ENCODE results near the gene NHEJ1. TPM values are rescaled to one million over a fixed set of nuclear protein-coding genes. Genes with fewer than 3 reads are reported as not detected.

The NHEJ1 gene
- total and polyA plus RNA-seq, 2 of the 13 experiments (the other 11 are each of a cell fraction or from before 2014, with no cell fraction given): 30.0 to 30.7 TPM

- TF ChIP-seq, protein P1, sequence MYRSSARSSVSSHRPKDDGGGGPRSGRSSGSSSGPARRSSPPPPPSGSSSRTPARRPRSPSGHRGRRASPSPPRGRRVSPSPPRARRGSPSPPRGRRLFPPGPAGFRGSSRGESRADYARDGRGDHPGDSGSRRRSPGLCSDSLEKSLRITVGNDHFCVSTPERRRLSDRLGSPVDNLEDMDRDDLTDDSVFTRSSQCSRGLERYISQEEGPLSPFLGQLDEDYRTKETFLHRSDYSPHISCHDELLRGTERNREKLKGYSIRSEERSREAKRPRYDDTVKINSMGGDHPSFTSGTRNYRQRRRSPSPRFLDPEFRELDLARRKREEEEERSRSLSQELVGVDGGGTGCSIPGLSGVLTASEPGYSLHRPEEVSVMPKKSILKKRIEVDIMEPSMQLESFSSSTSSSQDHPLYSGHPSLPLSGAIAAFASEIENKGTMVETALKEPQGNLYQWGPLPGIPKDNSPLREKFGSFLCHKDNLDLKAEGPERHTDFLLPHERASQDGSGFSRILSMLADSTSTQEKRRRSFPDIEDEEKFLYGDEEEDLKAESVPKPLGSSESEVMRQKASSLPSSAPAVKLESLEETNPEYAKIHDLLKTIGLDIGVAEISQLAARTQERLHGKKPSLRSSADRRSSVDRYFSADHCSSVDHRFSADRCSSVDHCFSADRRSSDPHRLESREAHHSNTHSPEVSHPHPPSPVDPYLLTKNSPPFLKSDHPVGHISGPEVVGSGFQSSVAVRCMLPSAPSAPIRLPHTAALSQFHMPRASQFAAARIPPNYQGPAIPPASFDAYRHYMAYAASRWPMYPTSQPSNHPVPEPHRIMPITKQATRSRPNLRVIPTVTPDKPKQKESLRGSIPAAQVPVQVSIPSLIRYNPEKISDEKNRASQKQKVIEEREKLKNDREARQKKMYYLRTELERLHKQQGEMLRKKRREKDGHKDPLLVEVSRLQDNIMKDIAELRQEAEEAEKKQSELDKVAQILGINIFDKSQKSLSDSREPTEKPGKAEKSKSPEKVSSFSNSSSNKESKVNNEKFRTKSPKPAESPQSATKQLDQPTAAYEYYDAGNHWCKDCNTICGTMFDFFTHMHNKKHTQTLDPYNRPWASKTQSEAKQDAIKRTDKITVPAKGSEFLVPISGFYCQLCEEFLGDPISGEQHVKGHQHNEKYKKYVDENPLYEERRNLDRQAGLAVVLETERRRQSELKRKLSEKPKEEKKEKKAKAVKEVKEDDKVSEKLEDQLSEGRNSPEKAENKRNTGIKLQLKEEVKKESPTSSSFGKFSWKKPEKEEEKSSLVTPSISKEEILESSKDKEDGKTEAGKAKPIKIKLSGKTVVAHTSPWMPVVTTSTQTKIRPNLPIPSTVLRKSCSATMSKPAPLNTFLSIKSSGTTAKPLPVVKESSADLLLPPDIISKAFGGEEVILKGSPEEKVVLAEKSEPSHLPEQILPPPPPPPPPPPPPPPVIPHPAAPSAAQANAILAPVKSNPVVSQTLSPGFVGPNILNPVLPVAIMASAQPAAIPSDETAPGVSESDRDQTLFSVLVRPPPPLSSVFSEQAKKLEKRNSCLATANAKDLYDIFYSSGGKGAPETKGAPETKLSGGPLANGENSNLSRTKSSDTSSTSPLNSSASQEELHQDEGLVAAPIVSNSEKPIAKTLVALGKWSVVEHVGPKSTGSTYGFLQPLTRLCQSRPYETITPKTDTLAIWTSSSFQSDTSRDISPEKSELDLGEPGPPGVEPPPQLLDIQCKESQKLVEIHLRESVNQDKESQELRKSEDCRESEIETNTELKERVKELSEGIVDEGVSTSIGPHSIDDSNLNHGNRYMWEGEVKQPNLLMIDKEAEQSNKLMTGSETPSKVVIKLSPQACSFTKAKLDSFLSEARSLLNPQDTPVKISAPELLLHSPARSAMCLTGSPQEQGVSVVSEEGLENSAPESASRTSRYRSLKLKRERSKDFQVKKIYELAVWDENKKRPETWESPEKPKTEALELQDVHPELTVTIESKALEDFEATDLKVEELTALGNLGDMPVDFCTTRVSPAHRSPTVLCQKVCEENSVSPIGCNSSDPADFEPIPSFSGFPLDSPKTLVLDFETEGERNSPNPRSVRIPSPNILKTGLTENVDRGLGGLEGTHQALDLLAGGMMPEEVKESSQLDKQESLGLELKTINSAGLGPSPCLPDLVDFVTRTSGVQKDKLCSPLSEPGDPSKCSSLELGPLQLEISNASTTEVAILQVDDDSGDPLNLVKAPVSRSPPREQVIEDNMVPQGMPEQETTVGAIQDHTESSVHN (CRISPR knock-in tag; IDR thresholded peaks at IDR 0.05): no peak
- TF ChIP-seq ZMYM2 (CRISPR knock-in tag; IDR thresholded peaks at IDR 0.05) (peak; percentile 64; the same call in 1 of the 2 replicates), ELK4 (CRISPR knock-in tag; IDR thresholded peaks at IDR 0.05; ENCODE audit: borderline replicate concordance) (no peak), CREB1 (IDR thresholded peaks at IDR 0.05) (no peak), CREB1 (CRISPR knock-in tag; IDR thresholded peaks at IDR 0.05) (peak; percentile 84), ZNF652 (CRISPR knock-in tag; IDR thresholded peaks at IDR 0.05; ENCODE audit: borderline replicate concordance, low read depth) (peak; percentile 17; the same call in 1 of the 2 replicates), ZBTB37 (CRISPR knock-in tag; IDR thresholded peaks at IDR 0.05) (no peak), JARID2 (CRISPR knock-in tag; IDR thresholded peaks at IDR 0.05; ENCODE audit: insufficient replicate concordance) (no peak), ZNF546 (CRISPR knock-in tag; conservative IDR thresholded peaks at IDR 0.05) (peak; percentile 59; the same call in 1 of the 2 replicates), ZSCAN29 (CRISPR knock-in tag; conservative IDR thresholded peaks at IDR 0.05) (peak; percentile 78; the same call in 1 of the 2 replicates), ZNF781 (CRISPR knock-in tag; IDR thresholded peaks at IDR 0.05; ENCODE audit: borderline replicate concordance, not compliant biosample characterization) (peak; percentile 85), MXD4 (CRISPR knock-in tag; IDR thresholded peaks at IDR 0.05) (no peak), ZNF34 (CRISPR knock-in tag; IDR thresholded peaks at IDR 0.05; ENCODE audit: borderline replicate concordance) (no peak), ZNF816 (CRISPR knock-in tag; IDR thresholded peaks at IDR 0.05; ENCODE audit: borderline replicate concordance) (peak; percentile 89; the same call in 1 of the 2 replicates), CHCHD3 (CRISPR knock-in tag; IDR thresholded peaks at IDR 0.05) (no peak), IKZF5 (CRISPR knock-in tag; IDR thresholded peaks at IDR 0.05) (peak; percentile 94), ZMYM3 (CRISPR knock-in tag; IDR thresholded peaks at IDR 0.05) (peak; percentile 69; the same call in 1 of the 2 replicates)
Observed at GRCh38 chr2:219111375-219112061, 49.1 kb downstream of the NHEJ1 start (continued).

Data from HepG2 (cell line).